ENCODE data around the gene SEPTIN7. TPM values are rescaled to one million over a fixed set of nuclear protein-coding genes. Genes with fewer than 3 reads are reported as not detected.

The SEPTIN7 gene
- total RNA-seq, 2 donors from 2014 or later, result 198 to 224 TPM

DNA sequence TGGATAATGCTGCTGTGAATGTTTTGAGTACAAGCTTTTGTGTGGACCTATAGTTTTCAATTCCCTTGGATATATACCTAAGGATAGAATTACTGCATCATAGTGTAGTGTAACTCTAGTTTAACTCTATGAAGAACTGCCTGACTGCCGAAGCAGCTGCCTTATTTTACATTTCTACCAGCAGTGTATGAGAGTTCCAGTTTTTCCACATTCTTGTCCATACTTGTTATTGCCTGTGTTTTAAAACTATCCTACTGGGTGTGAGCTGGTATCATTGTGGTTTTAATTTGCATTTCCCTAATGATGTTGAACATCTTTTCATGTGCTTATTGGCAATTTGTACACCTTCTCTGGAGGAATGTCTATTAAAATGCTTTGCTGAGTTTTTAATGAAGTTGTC lies 15.7 kb downstream of the SEPTIN7 start:
- Mint-ChIP-seq H3K36me3 (peaks cover 18 to 21% of the 10 kb centered on the region in 2 donors), H3K9me3 (peaks cover 13 to 23% of the 10 kb centered on the region in 2 donors), H3K27ac (no peak overlapping the region)
- DNase-seq (ENCODE audit: low spot score in 2 of 2) (no peak), ATAC-seq (no peak)

DNA sequence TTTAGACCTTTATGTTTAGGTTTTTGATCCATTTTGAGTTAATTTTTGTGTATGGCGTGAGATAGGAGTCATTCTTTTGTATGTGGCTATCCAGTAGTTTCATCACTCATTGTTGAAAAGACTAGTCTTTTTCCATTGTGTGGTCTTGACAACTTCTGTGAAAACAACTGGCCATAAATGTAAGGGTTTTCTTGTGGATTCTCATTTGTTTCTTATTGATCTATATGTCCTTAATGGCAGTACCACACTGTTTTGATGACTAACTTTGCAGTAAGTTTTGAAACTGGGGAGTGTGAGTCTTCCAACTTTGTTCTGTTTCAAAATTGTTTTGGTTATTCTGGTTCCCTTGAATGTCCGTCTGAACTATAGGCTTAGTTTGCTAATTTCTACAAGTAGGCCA lies 16.3 kb downstream of the SEPTIN7 start:
- H3K36me3 Mint-ChIP-seq, result peaks cover 18 to 21% of the 10 kb centered on the region in 2 donors
- peaks cover 13 to 23% of the 10 kb centered on the region in 2 donors for H3K9me3 Mint-ChIP-seq
- ATAC-seq (peak; percentile 33 to 45), DNase-seq (ENCODE audit: low spot score in 2 of 2) (no peak)
- no peak overlapping the region for H3K27ac Mint-ChIP-seq

DNA sequence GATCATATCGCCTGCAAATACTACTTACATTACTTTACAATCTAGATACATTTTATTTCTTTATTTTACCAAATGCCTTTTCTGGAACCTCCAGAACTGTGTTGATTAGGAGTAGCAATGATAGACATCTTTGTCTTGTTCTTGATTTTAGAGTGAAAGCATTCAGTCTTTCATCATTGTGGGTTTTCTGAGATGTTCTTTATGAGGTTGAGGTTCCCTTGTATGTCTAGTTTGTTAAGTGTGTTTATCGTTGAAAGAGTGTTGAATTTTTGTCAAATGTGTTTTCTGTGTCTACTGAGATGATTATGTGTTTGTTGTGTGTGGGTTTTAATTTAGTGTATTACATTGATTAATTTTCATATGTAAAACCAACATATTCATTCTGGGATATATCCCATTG lies 17.1 kb downstream of the SEPTIN7 start:
- Mint-ChIP-seq H3K36me3 (peaks cover 18 to 21% of the 10 kb centered on the region in 2 donors), H3K27ac (peak overlapping the region in 1 of 2 donors; percentile 46), H3K9me3 (peaks cover 13 to 23% of the 10 kb centered on the region in 2 donors)
- no peak for ATAC-seq
- no peak for DNase-seq (ENCODE audit: low spot score in 2 of 2)

DNA sequence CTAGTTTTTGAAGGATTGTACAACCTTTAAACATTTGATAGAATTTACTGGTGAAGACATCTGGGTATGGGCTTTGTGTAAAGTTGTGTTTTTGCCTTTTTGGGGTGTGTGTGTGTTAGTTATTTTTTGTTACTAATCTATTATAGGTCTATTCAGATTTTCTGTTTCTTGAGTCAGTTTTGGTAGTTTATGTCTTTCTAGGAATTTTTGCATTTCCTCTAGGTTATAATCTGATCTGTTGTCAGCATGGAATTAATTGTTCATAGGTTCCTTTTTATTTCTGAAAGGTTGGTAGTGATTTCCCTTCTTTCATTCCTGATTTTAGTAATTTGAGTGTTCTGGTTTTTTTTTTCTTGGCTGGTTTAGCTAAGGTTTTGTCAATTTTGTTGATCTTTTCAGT lies 17.7 kb downstream of the SEPTIN7 start:
- ATAC-seq (peak; percentile 26 to 58), DNase-seq (ENCODE audit: low spot score in 2 of 2) (no peak)
- Mint-ChIP-seq H3K36me3 (peaks cover 18 to 21% of the 10 kb centered on the region in 2 donors), H3K27ac (peak overlapping the region; percentile 33 to 46), H3K9me3 (peaks cover 17 to 23% of the 10 kb centered on the region in 2 donors)

DNA sequence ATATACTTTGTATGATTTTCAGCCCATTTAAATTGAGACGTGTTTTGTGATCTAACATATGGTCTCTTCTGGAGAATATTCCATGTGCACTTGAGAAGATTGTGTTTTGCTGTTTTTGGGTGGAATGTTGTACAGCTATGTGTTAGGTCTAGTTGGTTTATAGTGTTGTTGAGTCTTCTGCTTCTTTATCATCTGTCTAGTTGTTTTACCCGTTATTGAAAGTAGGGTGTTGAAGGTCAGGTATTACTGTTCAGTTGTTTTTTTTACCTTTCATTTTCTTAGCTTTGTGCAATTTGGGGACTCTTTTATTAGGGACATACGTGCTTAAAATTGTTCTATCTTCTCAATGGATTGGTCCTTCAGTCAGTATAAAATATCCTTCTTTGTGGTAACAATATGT lies 18.5 kb downstream of the SEPTIN7 start:
- ATAC-seq, result peak in 1 of 2 donors; percentile 17
- H3K27ac Mint-ChIP-seq, result peak overlapping the region in 1 of 2 donors; percentile 46
- DNase-seq (ENCODE audit: low spot score in 2 of 2), result no peak
- peaks cover 18 to 21% of the 10 kb centered on the region in 2 donors for H3K36me3 Mint-ChIP-seq
- H3K9me3 Mint-ChIP-seq, result peaks cover 18 to 23% of the 10 kb centered on the region in 2 donors

DNA sequence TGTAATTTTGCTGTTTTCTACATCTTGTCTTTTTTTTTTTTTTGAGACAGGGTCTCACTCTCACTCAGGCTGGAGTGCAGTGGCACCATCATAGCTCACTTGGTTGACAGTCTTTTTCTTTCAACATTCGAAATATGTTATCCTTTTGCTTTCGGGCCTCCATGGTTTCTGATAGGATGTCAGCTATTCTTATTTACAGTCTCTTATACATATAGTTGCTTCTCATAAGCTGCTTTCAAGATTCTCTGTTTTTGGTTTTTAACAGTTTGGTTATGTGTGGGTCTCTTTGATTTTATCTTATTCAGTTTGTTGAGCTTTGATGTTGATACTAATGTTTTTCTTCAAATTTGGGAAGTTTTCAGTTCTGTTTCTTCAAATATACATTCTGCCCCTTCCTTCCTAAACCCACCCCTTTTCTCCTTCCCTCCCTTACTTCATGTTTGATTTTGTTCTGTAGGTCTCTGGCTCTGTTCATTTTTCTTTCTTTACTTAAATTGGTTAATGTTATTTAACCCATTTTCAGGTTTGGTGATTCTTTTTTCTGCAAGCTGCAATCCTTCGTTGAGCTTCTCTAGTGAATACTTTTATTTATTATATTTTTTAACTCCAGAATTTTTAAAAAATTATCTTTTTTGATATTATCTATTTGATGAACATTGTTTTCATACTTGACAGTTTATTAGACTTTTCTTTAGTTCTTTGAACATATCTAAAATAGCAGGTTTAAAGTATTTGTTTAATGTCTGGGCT lies 19.3 kb downstream of the SEPTIN7 start:
- Mint-ChIP-seq H3K36me3 (peaks cover 18 to 21% of the 10 kb centered on the region in 2 donors), H3K9me3 (peaks cover 18 to 23% of the 10 kb centered on the region in 2 donors), H3K27ac (peak overlapping the region in 1 of 2 donors; percentile 46)
- ATAC-seq (peak in 1 of 2 donors; percentile 67), DNase-seq (ENCODE audit: low spot score in 2 of 2) (no peak)

DNA sequence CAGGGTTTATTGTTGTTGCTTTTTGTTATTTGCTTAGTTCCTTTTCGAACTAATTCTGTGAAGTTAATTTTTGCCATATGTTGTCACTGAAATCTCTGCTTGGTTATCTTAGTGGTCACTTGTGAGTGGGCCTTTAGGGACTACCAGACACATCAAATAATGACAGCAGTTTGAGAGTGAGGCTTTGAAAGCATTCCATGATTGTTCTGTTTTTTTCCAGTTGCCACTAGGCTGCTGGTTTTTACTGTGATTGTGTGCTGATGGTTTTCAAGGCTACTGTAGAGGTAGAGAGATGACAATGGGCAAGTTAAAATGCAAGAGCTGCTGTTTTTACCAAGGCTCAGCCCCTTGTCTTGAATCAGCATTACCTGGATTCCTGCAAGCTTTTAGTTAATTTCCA lies 20.0 kb downstream of the SEPTIN7 start:
- Mint-ChIP-seq H3K27ac (no peak overlapping the region), H3K36me3 (peaks cover 18 to 21% of the 10 kb centered on the region in 2 donors), H3K9me3 (peaks cover 18 to 23% of the 10 kb centered on the region in 2 donors)
- no peak for ATAC-seq
- DNase-seq (ENCODE audit: low spot score in 2 of 2), result no peak

DNA sequence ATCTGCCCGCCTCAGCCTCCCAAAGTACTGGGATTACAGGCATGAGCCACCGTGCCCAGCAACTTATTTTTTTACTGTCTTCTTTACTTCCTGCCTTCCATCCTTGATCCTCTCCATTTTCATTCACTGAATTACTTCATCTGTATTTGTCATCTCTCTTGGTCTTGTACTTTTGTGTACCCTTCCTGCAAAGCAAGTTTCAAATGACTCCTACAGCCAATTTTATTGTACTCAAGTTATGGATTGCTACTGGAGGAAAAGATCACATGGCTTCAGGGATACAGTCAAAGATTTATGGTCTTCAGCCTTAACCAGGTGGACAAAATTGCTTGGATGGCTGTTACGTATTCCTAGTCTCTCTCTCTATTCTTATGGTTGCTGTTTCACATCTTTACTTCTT lies 22.6 kb downstream of the SEPTIN7 start:
- ATAC-seq (peak; percentile 24 to 34), DNase-seq (ENCODE audit: low spot score in 2 of 2) (no peak)
- Mint-ChIP-seq H3K9me3 (peaks cover 10 to 16% of the 10 kb centered on the region in 2 donors), H3K27ac (no peak overlapping the region), H3K36me3 (peaks cover 17% of the 10 kb centered on the region in 2 donors)

DNA sequence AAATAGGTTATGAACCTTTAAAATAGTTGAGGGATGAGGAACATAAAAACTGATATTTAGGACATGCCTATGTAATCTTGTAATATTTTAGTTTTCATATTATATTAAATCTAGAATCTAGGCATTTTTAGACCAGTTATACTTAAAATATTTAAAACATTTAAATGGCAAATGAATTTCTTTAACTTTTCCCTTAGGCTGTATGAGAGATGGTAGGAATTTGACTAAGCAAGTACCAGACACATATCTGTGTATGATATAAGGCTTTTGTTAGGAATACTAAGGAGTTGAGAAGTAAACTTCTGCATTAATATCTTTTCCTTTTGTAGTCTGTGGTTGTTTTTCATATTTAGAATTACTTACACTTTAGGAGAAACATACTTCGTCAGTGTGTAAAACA lies 25.1 kb downstream of the SEPTIN7 start:
- ATAC-seq (no peak), DNase-seq (ENCODE audit: low spot score in 2 of 2) (no peak)
- peaks cover 7 to 9% of the 10 kb centered on the region in 2 donors for H3K36me3 Mint-ChIP-seq
- peaks cover 0 to 5% of the 10 kb centered on the region in 2 donors for H3K9me3 Mint-ChIP-seq
- no peak overlapping the region for H3K27ac Mint-ChIP-seq

DNA sequence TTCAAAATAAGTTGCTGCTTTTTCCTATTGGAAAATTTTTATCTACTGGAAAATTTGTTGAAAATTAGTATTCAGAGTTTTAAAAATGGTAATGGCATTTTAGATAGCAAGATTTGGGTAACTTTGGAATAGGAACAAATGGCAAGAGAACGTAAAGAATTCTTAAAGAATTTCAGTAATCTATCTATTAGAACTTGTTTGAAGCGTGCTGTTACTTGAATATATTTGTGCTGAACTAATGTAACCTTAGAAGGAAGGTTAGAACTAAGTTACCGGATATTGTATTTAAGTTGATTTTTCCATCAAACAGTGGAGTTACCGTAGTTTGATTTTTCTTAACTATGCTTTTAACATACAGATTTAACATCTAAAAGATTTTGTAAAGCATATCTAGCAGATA lies 25.9 kb downstream of the SEPTIN7 start:
- Mint-ChIP-seq H3K36me3 (peaks cover 7 to 10% of the 10 kb centered on the region in 2 donors), H3K27ac (no peak overlapping the region), H3K9me3 (peaks cover 0 to 5% of the 10 kb centered on the region in 2 donors)
- ATAC-seq (no peak), DNase-seq (ENCODE audit: low spot score in 2 of 2) (no peak)

DNA sequence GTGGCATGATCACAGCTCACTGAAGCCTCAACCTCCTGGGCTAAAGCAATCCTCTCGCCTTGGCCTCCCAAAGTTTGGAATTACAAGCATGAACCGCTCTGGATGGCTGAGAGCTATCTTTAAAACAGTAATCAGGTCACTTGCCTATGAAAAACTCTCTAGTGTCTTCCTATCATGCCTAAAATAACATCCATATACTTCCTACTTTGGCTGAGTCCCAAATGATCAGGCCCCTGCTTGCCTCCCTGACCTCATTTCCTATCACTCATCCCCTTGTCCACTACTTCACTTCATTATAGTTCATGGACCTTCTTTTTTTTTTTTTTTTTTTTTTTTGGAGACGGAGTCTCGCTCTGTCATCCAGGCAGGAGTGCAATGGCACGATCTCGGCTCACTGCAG lies 28.0 kb downstream of the SEPTIN7 start:
- Mint-ChIP-seq H3K9me3 (no peaks in the 10 kb centered on the region), H3K27ac (no peak overlapping the region), H3K36me3 (peaks cover 7 to 27% of the 10 kb centered on the region in 2 donors)
- no peak for ATAC-seq
- DNase-seq (ENCODE audit: low spot score in 2 of 2), result no peak

DNA sequence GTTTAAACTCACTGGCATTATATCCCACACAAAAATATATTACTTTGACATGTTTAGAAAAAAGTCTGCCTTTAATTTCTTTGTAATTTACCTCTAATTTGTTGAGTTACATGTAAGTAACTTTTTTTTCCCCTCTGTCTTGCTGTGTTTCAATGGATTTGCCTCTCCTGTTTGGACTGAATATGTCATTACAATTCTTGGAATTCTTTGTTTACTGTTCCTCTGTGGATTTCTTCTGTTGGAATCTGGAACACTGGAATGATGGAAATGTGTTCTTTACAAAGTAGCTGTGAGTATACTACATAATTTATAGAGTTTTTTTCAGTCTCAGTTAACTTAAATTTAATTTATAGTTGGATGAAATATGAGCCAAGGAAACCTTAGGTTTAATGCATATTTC lies 30.4 kb downstream of the SEPTIN7 start:
- DNase-seq (ENCODE audit: low spot score in 2 of 2), result no peak
- Mint-ChIP-seq H3K9me3 (no peaks in the 10 kb centered on the region), H3K27ac (no peak overlapping the region), H3K36me3 (peaks cover 7 to 34% of the 10 kb centered on the region in 2 donors)
- ATAC-seq, result no peak

DNA sequence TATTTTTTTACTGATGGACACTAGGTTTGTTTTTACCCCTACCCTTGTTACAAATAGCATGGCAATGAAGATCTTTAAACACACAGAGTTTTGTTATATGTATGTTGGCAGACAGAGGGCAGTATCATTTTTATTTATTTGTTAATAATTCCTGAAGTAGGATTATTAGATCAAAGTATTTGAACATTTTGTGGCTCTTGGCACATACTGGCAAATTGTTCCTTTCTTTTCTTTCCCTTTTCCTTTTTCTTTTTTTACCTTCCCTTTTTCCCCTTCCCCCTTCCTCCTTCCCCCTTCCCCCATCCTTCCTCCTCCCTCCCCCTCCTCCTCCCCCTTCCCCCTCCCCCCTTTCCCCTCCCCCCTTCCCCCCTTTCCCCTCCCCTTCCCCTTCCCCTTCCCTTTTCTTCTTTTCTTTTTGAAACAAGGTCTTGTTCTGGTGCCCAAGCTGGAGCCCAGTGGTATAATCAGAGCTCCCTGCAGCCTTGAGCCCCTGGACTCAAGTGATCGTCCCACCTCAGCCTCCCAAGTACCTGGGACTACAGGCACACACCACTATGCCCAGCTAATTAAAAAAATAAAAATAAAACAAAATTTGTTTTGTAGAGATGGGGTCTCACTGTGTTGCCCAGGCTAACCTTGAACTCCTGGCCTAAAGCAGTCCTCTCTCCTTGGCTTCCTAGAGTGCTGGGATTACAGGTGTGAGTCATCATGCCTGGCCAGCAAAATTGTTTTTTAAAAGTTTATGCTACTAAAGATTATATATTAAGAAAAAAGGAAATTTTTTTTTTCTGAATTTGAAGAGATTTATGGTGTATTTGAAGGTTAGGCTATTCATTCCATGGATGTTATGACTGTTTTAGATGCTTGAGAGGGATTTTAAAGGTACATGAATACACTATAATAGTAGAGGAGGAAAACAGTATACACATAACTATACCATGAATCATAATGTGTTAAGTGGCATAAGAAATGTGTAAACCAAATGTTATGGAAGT lies 39.3 kb downstream of the SEPTIN7 start:
- Mint-ChIP-seq H3K9me3 (no peaks in the 10 kb centered on the region), H3K36me3 (peaks cover 0 to 8% of the 10 kb centered on the region in 2 donors), H3K27ac (no peak overlapping the region)
- ATAC-seq (peak; percentile 74 to 89), DNase-seq (ENCODE audit: low spot score in 2 of 2) (no peak)

DNA sequence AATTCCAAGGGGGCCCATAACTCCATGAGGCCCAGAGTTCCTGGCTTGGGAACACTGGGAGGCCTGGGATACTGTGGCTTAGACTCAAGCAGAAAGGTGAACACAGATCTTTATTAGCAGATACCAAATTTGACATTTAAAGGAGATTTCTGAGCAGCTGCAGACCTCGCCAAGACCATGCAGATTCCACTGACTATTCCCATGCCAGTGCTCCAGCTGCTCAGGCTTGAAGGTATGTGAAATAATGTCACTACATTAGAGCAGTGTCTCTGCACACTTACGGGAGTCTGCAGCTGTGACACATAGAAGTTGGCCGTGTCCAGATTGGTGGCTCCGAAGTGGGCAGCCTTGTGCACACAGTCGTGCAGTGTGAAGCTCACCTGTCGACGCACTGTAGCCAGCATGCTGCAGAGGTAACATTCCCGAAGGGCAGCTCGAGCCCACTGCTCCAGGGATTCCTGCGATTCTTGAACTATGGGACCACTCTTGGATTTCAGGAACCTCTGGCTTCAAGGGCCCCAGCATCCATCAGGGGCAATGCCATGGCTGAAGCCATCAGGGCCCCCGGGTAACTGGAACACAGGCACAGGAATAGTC lies 46.1 kb downstream of the SEPTIN7 start:
- H3K9me3 Mint-ChIP-seq, result no peaks in the 10 kb centered on the region
- H3K27ac Mint-ChIP-seq, result no peak overlapping the region
- ATAC-seq, result no peak
- DNase-seq (ENCODE audit: low spot score in 2 of 2), result no peak
- peaks cover 2 to 20% of the 10 kb centered on the region in 2 donors for H3K36me3 Mint-ChIP-seq

DNA sequence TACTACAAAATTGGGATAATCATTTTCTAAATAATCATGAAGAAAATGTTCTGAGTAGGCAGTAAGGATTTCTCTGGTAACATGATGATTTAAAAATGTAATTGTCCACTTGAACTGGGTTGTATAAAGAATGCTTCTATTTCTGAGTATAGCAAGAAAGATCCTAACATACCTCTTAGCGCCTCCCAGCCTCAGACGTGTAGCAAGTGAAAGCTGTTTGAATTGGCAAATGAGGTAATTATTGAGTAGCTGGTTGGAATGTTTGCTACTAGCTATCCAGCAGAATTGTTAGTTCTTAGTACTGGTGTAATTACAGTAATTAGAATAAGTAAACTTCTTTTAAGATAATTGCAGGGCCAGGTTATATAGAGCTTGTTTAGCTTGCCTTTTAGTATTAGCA lies 47.9 kb downstream of the SEPTIN7 start:
- ATAC-seq, result no peak
- H3K9me3 Mint-ChIP-seq, result no peaks in the 10 kb centered on the region
- peaks cover 4 to 29% of the 10 kb centered on the region in 2 donors for H3K36me3 Mint-ChIP-seq

DNA sequence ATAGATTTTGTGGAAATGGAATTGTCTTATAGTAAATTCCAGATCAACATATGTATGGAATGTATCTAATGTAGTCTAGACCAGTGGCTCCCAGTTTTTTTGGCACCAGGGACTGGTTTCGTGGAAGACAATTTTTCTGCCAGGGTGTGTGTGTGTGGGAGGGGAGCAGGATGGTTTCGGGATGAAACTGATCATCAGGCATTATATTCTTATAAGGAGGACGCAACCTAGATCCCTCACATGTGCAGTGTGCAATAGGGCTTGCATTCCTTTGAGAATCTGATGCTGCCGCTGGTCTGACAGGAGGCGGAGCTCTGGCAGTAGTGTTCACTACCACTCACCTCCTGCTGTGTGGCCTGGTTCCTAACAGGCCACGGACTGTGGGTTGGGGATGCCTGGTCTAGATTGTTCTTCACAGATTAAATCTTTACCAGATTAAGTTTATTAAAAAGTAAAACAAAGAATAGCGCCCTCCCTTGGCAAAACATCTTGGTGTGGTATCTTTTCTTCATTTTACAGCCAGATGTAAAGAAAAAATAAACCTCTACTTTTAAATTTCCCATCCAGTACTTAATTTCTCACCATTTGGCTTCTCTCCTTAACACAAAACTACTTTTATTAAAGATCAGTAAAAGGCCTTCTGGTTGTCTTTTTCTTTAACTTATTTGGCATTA lies 48.4 kb downstream of the SEPTIN7 start:
- ATAC-seq, result no peak
- Mint-ChIP-seq H3K9me3 (no peaks in the 10 kb centered on the region), H3K27ac (no peak overlapping the region), H3K36me3 (peaks cover 4 to 29% of the 10 kb centered on the region in 2 donors)
- no peak for DNase-seq (ENCODE audit: low spot score in 2 of 2)

More for the DNA sequence above, 47.9 kb downstream of the SEPTIN7 start:
- no peak overlapping the region for H3K27ac Mint-ChIP-seq
- no peak for DNase-seq (ENCODE audit: low spot score in 2 of 2)

Data from activated naive CD4-positive, alpha-beta T cell treated with anti-CD3 and anti-CD28 coated beads, Interleukin-2, amount 50 U/mL, for 72 hours (primary cell).